ENCODE results near the gene STAG1.

GRCh38 chr3:136672457-136672856 is 79.7 kb downstream of the STAG1 start:
- no peak for TF ChIP-seq MAFK (IDR thresholded peaks at IDR 0.05; ENCODE audit: partially characterized antibody)
- no peak for TF ChIP-seq EP300 (IDR thresholded peaks at IDR 0.05)
- no peak for TF ChIP-seq CTCF (IDR thresholded peaks at IDR 0.05)
- no peak for TF ChIP-seq USF2 (IDR thresholded peaks at IDR 0.05)
- no peak for TF ChIP-seq MYC (IDR thresholded peaks at IDR 0.05; ENCODE audit: borderline replicate concordance, low read length)
- no peak for TF ChIP-seq ZC3H11A (IDR thresholded peaks at IDR 0.05)
- no peak for TF ChIP-seq ZSCAN20 (CRISPR knock-in tag; IDR thresholded peaks at IDR 0.05)
